Mucosa of descending colon (tissue), 3 donors: ENCODE results near the gene GRK3. TPM values are rescaled to one million over a fixed set of nuclear protein-coding genes. Genes with fewer than 3 reads are reported as not detected.

Experiments
- ATAC-seq: fragments of 200-7000 bp; cut with Tn5 transposase; one replicate; pipeline ENCODE4 v1.9.1; 2020; ENCODE audit warnings: mild to moderate bottlenecking, moderate library complexity
- DNase-seq, 3 donors: peaks; one replicate each; pipeline ENCODE4 v3.0.0-alpha.2; 2020
- H3K36me3 ChIP-seq: fragments of 200-600 bp; one replicate; pipeline ENCODE4 v1.8.0; 2021; ENCODE audit warnings: low read depth, mild to moderate bottlenecking
- H3K4me1 ChIP-seq: fragments of 200-600 bp; one replicate; pipeline ENCODE4 v1.8.0; 2021; ENCODE audit warnings: low read depth, mild to moderate bottlenecking
- H3K4me3 ChIP-seq: fragments of 200-600 bp; one replicate; pipeline ENCODE4 v1.8.0; 2021; ENCODE audit warnings: mild to moderate bottlenecking
- H3K9me3 ChIP-seq: fragments of 200-600 bp; one replicate; pipeline ENCODE4 v1.8.0; 2021; ENCODE audit warnings: mild to moderate bottlenecking
- CTCF ChIP-seq: fragments of 200-600 bp; IDR thresholded peaks from one replicate; pipeline ENCODE4 v1.8.0; 2022; ENCODE audit warnings: antibody characterized with exemption, mild to moderate bottlenecking
- intact Hi-C, 2 donors: fragments of 100-400 bp; cut with DNase I in 1 of 2; cut with micrococcal nuclease in 1 of 2; formaldehyde crosslinking; loops; one replicate each; pipeline versions ENCODE4 v1.11.0 to v1.11.1; 2022; cut with DNase I, micrococcal nuclease
- total RNA-seq, 3 donors: library from RNA; stranded (reverse); fragmentation: NEBNext Ultra II Directional in 2 of 3; extraction: Animal tissue kit (Norgen Biotek cat#: 25700) in 2 of 3; gene quantifications; one replicate each; pipeline versions ENCODE4 v1.2.1 to v1.2.4, GENCODE V29; 2021 to 2023
- donor health status: DM: no; HTN: no; CAD: no; lungs with moderate emphysema.
- donor health status: DM: no; HTN: no; CAD: no.
- donor health status: DM: no; HTN: yes; CAD: no.

GRK3 gene
- total RNA-seq, 3 donors from 2014 or later, result 2.1 to 16.1 (median 3.2) TPM

DNA sequence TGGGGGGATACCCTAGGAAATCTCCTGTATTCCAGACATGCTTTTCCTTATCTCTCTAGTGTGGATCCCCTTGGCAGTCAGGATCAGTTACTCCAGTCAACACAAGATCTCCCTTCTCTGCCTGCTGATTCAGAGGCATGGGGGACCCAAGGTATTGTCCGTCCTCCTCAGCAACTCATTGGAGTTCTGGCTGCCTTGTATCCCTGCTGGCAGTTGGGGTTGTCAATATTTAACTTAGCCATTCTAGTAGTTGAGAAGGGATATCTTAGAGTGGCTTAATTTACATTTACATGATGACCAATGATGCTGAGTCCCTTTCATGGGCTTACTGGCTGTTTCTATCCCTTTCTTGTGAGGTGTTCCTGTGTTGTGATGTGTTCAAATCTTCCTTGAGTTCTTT is 74.2 kb downstream of the GRK3 start:
- no peak for TF ChIP-seq CTCF
- intact Hi-C loops, result no loop called here

GRCh38 chr22:25641650-25642049 is 77.2 kb downstream of the GRK3 start:
- H3K4me1 ChIP-seq, result no peaks in the 10 kb centered on the region
- intact Hi-C loops, result no loop called here
- peaks cover 5% of the 10 kb centered on the region for H3K9me3 ChIP-seq
- ATAC-seq (no peak), DNase-seq (no peak)
- H3K4me3 ChIP-seq, result no peak overlapping the region
- no peak for TF ChIP-seq CTCF
- H3K36me3 ChIP-seq, result no peaks in the 10 kb centered on the region

More for the DNA sequence above, 74.2 kb downstream of the GRK3 start:
- Histone ChIP-seq H3K4me1 (no peaks in the 10 kb centered on the region), H3K9me3 (peaks cover 5% of the 10 kb centered on the region), H3K4me3 (no peak overlapping the region), H3K36me3 (no peaks in the 10 kb centered on the region)
- DNase-seq, result no peak
- ATAC-seq, result no peak

DNA sequence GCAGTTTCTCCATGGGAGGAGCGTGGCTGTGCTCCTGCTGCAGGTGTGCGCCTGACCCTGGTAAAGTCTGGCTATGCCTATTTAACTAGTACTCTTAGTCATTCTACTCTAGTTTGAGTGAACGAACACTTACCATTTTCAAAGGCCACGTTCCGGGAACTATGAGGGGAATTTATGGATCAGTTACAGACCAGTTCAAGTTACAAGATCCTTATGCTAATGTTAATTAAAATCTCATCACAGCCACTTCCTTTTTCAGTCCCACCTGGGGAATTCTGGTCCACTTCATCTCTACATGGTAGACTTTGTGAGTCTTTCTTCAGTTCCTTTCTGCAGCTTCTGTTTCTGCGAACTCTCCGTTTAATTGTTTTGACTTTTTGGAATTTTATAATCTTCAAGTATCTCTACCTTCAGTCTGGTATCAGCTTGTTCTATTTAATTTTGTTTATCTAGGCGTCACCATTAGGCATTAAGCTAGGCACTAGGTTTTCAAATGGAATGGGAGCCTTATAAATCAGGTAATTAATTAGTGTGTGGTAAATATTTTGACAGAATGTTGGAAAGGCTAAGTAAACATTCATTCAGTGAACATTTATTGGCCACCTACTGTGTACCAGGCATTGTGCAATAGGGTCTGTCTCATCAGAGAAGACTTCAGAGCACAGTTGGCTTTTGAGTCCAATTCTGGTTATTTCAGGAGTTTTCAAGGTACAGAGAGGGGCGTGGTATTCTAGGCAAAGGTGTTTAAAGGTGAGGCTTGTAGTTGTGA is 78.9 kb downstream of the GRK3 start:
- Histone ChIP-seq H3K9me3 (peaks cover 5% of the 10 kb centered on the region), H3K36me3 (no peaks in the 10 kb centered on the region), H3K4me1 (no peaks in the 10 kb centered on the region), H3K4me3 (no peak overlapping the region)
- intact Hi-C loops, result no loop called here
- no peak for ATAC-seq
- no peak for TF ChIP-seq CTCF
- no peak for DNase-seq

GRCh38 chr22:25644122-25644521 is 79.6 kb downstream of the GRK3 start:
- Histone ChIP-seq H3K36me3 (no peaks in the 10 kb centered on the region), H3K4me1 (no peaks in the 10 kb centered on the region), H3K9me3 (peaks cover 5% of the 10 kb centered on the region), H3K4me3 (no peak overlapping the region)
- DNase-seq (no peak), ATAC-seq (no peak)
- no peak for TF ChIP-seq CTCF
- intact Hi-C loops, result no loop called here

DNA sequence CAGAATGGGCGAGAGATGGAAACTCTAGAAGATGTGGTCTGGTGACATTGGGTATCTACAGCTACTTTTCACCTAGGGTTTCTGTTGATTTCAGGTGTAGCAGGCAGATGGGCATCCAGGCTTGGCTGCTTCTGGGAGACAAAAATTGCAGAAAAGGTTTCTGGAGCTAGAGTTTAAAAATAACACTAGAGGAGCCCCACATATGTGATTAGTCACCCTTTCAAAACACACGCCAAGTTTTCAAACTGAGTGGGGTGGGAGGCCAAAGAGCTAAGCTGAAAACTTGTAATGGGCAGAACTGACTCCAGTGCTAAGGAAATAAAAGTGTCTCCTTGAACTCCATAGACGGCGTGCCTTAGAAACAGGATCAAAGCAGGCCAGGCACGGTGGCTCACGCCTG is 80.8 kb downstream of the GRK3 start:
- Histone ChIP-seq H3K4me1 (no peaks in the 10 kb centered on the region), H3K36me3 (no peaks in the 10 kb centered on the region), H3K4me3 (no peak overlapping the region), H3K9me3 (no peaks in the 10 kb centered on the region)
- DNase-seq (no peak), ATAC-seq (no peak)
- TF ChIP-seq CTCF, result no peak
- intact Hi-C loops, result no loop called here

GRCh38 chr22:25645964-25646363 is 81.5 kb downstream of the GRK3 start:
- ATAC-seq (peak; percentile 98), DNase-seq (no peak)
- intact Hi-C loops, result no loop called here
- H3K4me1 ChIP-seq, result no peaks in the 10 kb centered on the region
- H3K4me3 ChIP-seq, result no peak overlapping the region
- no peaks in the 10 kb centered on the region for H3K9me3 ChIP-seq
- no peaks in the 10 kb centered on the region for H3K36me3 ChIP-seq
- no peak for TF ChIP-seq CTCF
